Measurements from ENCODE around the gene RAB38. TPM values are rescaled to one million over a fixed set of nuclear protein-coding genes. Genes with fewer than 3 reads are reported as not detected.

RAB38 gene
- total RNA-seq, 1 donor from 2014 or later = 0.28 TPM

DNA sequence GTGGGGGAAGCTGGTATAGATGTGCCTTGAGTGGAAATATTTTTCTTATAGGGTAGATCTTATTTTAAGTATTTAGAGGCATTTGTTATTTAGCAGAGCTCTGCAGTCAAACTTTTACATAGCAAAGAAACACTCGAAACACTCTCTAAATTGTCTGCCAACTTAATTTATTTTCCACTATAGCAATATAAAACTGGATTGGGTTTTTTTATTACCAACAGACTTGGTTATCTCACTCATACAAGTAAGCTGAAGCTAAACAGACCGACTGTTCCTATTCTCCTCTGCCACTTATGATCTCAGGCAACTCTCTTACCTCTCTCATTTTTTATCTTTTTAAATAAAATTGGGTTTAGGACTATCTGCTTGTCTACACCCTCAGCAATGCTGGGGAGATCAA is 4.6 kb downstream of the RAB38 start:
- no peak for DNase-seq (ENCODE audit: low spot score)
- no peak for ATAC-seq

DNA sequence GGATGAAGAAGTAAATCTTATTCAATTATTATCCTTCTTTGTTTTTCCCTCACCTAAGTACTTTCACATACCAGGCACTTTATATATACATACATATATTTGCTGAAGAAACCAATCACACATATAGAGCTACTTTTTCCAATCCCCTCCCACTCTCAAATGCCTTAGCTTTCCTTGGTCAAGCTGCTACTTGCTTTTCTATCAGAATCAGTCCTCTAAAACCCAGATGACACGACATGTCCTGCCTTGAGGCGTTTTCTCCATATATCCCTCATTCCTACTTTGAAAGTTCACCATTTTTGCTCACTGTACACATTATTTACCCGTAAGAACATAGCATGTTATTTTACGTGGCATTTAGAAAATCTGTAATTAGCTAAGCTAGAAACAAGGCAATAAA is 5.4 kb downstream of the RAB38 start:
- ATAC-seq = no peak
- DNase-seq (ENCODE audit: low spot score) = no peak

- ATAC-seq = no peak
Measured at GRCh38 chr11:88169471-88169870, 5.8 kb downstream of the RAB38 start.

DNA sequence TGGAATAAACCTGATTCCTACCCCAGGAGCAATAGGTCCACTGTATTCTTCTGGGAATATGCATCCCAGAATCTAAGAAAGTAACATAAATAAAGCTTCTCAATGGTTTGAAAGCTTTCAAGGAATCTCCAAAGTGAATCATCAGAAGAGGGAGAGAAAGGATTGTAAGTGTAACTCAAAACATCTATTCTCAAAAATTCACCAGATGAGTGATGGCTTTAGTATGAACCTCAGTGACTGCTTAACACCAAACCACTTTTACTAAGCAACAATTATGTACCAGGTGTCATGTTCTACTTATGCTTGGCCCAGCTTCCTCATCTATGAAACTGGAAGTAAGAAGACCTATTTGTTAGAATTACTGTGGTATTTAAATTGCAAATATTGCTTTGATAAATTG is 7.4 kb downstream of the RAB38 start:
- ATAC-seq = no peak
- DNase-seq (ENCODE audit: low spot score) = no peak

More at GRCh38 chr11:88169471-88169870, 5.8 kb downstream of the RAB38 start:
- no peak for DNase-seq (ENCODE audit: low spot score)

DNA sequence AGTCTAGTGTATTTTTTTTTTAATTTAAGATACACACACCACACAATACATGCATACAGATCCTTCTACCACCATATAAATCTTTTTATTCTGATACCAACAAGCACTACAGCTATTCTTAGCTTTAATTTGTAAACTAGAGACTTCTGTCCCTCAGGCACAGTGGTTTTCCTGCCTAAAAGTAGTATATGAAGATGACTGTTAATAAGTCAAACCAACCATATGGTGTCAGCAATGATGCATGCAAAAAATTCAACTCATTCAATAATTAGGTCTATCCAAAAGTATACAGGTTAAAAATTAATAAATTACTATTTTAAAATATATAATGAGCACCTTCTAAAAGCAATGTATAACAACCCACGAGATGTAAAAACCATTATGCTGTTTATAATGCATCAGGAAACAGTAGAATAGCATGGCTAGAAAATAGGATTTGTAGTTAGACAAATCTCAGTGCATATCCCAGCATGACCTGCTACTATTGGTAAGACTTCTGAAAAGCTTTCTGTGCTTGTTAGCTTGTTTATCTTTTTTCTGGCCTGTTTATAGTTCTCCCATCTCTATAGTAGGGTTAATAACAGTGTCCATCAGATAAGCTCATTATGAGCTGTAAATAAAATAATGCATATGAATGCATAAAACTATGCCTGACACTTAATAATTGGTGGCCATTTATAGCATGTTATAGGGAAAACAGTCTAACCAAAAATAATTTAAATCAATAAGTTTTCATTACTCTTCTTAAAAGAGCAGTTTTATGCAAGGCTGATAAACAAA is 10.2 kb downstream of the RAB38 start:
- ATAC-seq = no peak

GRCh38 chr11:88164320-88164719 is 10.9 kb downstream of the RAB38 start:
- ATAC-seq = no peak
- no peak for DNase-seq (ENCODE audit: low spot score)

More for the DNA sequence above, 10.2 kb downstream of the RAB38 start:
- no peak for DNase-seq (ENCODE audit: low spot score)

GRCh38 chr11:88158081-88158480 is 17.2 kb downstream of the RAB38 start:
- no peak for DNase-seq (ENCODE audit: low spot score)

DNA sequence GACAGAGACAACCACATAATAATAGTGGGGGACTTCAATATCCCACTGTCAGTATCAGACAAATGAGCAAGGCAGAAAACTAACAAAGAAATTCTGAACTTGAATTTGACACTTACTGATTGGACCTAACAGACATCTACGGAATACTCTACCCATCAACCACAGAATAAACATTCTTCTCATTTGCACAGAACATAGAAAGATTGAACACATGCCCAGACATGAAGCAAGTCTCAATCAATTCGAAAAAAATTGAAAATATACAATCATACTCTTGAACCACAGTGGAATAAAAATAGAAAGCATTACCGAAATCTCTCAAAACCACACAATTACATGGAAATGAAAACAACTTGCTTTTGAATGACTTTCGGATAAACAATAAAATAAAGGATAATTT is 17.9 kb downstream of the RAB38 start:
- no peak for ATAC-seq

More at GRCh38 chr11:88158081-88158480, 17.2 kb downstream of the RAB38 start:
- ATAC-seq = no peak

GRCh38 chr11:88152381-88152780 is 22.9 kb downstream of the RAB38 start:
- no peak for ATAC-seq

More for the DNA sequence above, 17.9 kb downstream of the RAB38 start:
- DNase-seq (ENCODE audit: low spot score) = no peak

DNA sequence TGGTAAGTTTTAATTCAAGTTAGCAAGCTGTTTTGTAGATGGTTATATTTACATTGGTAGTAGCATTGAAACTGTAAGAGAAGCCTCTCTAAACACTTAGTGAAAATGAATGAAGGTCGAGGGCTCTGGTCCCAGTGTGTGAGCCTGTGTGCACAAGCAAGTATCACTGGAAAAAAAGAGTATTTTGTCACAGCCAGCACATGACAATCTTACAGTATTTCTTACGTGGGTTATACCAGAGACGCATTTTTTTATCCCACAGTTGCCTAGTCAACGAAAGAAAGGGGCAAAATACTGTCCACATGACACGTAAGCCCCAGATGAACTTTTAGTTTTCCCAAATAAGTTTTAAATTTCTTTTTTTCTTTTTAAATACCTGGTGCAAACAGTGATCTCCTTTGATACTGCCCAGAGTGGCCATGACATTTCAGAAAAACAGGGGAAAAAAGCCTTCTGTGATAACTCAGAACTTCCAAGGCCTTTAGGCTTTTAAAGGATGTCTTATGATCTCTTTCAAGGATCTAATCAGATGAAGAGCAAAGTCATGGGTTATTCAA is 23.5 kb downstream of the RAB38 start:
- DNase-seq (ENCODE audit: low spot score) (no peak), ATAC-seq (no peak)

More at GRCh38 chr11:88152381-88152780, 22.9 kb downstream of the RAB38 start:
- DNase-seq (ENCODE audit: low spot score) = no peak

DNA sequence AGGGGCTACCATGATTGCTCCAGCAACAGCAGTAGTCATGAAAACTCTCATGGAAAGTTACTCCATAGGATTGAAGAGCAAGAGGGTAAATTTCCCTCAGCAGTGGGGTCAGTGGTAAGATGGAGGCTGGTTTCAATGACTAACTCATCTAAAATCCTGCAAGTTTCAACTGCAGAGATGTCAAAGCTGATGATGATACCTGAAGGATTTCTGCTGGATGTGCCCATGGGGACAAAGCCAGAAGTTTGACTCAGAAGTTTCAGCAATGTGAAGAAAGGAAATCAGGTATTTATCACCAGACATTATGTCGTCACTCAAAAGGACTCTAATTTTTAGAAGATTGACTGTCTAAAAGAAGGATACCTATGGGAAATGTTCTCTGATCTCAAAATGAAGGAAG is 29.1 kb downstream of the RAB38 start:
- ATAC-seq (no peak), DNase-seq (ENCODE audit: low spot score) (no peak)

DNA sequence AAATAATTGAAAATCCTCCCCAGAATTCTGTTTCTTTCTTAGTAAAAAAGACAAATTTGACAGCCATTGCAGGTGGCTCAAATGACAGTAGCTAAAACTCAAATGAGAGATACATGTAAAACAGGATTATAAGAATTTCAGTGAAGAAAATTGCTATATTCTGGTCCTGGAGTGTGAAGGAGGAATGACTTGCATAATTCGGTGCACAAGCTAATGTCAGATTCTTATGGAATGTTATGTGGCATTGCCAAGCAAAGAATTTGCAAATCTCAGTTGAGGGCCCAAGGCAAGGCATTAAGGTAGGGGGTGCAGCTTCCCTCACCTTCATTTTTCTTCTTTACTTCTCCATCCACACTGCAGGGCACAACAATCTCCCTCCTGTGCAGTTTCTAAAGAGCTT is 35.4 kb downstream of the RAB38 start:
- DNase-seq (ENCODE audit: low spot score) = no peak
- ATAC-seq = no peak

GRCh38 chr11:88131764-88132470 is 43.3 kb downstream of the RAB38 start:
- ATAC-seq (no peak), DNase-seq (ENCODE audit: low spot score) (no peak)

- ATAC-seq (no peak), DNase-seq (ENCODE audit: low spot score) (no peak)
Measured at GRCh38 chr11:88122956-88123355, 52.3 kb downstream of the RAB38 start.

DNA sequence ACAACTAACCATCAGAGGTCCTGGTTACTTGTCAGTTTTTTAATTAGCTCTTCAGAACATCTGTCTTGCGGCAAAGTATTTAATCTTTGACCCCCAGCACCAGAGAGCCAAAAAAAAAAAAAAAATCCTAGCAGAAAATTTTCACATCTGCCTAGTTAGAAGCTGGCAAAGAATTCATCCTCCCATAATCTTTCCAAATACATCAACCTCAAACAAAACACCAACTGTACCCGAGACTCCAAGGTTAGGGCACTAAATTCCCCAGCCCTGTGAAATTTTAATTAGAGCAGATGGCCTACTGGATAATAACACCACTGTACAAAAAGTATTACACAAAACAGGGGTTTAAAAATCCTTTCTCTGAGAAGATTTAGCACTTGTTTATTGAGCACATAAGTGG is 55.7 kb downstream of the RAB38 start:
- no peak for ATAC-seq
- DNase-seq (ENCODE audit: low spot score) = no peak

- no peak for ATAC-seq
- DNase-seq (ENCODE audit: low spot score) = no peak
Measured at GRCh38 chr11:88117281-88117858, 57.9 kb downstream of the RAB38 start.

DNA sequence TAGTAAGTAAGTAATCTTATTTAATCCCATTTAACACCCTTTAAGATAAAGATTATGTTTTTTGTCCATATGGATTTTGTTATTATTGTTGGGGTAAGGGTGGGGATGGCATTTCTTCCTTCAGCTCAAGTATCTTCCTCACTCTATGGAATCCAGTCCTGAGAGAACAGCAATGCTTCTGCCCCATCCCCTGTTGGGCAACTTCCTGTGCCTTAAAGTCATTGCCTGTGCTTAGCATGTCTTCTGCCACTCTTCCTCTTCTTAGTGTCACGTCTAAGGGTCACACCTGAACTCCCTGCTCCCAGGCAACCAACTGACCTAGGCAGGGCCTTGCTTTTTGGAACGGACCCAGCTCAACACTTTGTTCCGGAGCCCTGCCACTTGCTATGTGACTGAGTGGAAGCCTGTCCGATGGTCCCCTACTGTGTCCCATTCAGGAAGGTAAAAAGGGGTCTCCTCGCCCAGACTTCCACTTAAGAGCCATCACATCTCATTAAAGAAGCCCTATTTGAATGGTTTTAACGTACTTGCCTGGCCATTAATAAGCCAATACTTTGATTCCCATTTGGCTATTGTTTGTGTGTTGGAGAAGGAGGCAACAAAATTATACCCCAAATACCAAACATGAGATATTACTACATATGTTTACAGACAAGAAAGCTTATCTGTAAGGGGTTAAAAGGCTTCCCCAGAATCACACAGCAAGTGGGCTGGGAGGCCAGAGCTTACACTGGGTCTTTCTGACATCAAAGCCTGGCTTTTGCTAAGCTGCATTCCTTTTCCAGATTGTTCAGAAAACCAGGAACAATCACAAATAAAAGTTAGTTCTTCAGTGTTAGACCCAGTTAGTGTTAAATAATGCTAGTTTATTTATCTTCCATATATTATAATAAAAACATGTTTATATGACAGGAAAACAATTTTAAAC is 59.2 kb downstream of the RAB38 start:
- no peak for ATAC-seq
- no peak for DNase-seq (ENCODE audit: low spot score)

- DNase-seq (ENCODE audit: low spot score) = no peak
- no peak for ATAC-seq
Measured at GRCh38 chr11:88114486-88115045, 60.7 kb downstream of the RAB38 start.

GRCh38 chr11:88106666-88107065 is 68.6 kb downstream of the RAB38 start:
- DNase-seq (ENCODE audit: low spot score) = no peak
- ATAC-seq = no peak

DNA sequence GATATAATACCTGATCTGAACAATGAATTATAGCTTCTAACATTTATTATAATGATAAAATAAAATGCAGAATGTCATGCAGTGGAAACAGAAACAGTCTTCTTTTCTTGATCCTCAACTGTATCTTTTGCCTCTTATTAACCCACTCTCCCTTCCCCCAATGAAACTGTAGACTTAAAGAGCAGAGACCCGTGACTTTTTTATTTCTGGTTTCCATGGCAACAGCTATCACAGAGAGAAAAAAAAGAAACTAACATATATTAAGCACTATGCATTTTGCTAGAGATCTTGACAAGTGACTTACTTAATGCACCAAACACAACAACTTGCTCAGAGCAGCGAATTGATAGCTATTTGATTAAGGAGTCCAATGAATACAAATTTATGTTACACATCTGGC is 69.3 kb downstream of the RAB38 start:
- DNase-seq (ENCODE audit: low spot score) (no peak), ATAC-seq (no peak)

Measured in left lobe of liver (tissue), 2 donors.